HEK293 (cell line): Measurements from ENCODE around the gene ZSWIM6.

Source experiments
- CTCF ChIA-PET: fragments of 350-600 bp; formaldehyde crosslinking; extraction: SDS; loops from one replicate; lab custom pipeline; 2021; ENCODE audit warnings: antibody characterized with exemption; lab: Yijun Ruan, JAX
- POLR2A ChIA-PET: fragments of 300-600 bp; formaldehyde crosslinking; extraction: SDS; loops from one replicate; lab custom pipeline; 2020; ENCODE audit warnings: antibody characterized with exemption, inconsistent platforms; lab: Yijun Ruan, JAX
- H3K27ac ChIP-seq: fragments of 200-500 bp; sonication (Bioruptor generic); 2 replicates; pipeline ENCODE4 v1.5.1; 2014; ENCODE audit warnings: low read depth, low read length, control low read depth, inconsistent platforms; ENCODE audit errors: extremely low read depth
- H3K36me3 ChIP-seq, 2 experiments: fragments of 200-500 bp in 1 of 2; sonication (Bioruptor generic) in 1 of 2; 1 replicate in 1 of 2; 2 replicates in 1 of 2; pipeline ENCODE4 v1.5.1; 2014 to 2017; ENCODE audit warnings: inconsistent platforms in 2 of 2, low read length in 2 of 2; ENCODE audit not compliant: control insufficient read depth in 2 of 2, insufficient read depth in 1 of 2
- H3K4me1 ChIP-seq: fragments of 200-500 bp; sonication (Bioruptor generic); 2 replicates; pipeline ENCODE4 v1.5.1; 2014; ENCODE audit warnings: mild to moderate bottlenecking, low read length, inconsistent platforms; ENCODE audit not compliant: control insufficient read depth, insufficient read depth
- H3K4me3 ChIP-seq: 2 replicates; pipeline ENCODE4 v1.5.1; 2011; ENCODE audit warnings: low read depth, mild to moderate bottlenecking, control low read depth, low read length, moderate library complexity
- H3K9me3 ChIP-seq: fragments of 200-500 bp; sonication (Bioruptor generic); 2 replicates; pipeline ENCODE4 v1.5.1; 2014; ENCODE audit warnings: low read depth, low read length, inconsistent platforms; ENCODE audit not compliant: control insufficient read depth, insufficient read depth
- ATF2 ChIP-seq: fragments of 450-650 bp; formaldehyde crosslinking; IDR thresholded peaks from 2 replicates; pipeline ENCODE4 v1.5.1; 2016; ENCODE audit warnings: missing biosample characterization, missing genetic modification characterization, low read depth
- BCL6B ChIP-seq: fragments of 450-650 bp; formaldehyde crosslinking; IDR thresholded peaks from 2 replicates; pipeline ENCODE4 v1.5.1; 2017; ENCODE audit warnings: missing biosample characterization, missing genetic modification characterization
- CTCF ChIP-seq: fragments of 450-650 bp; formaldehyde crosslinking; IDR thresholded peaks from 2 replicates; pipeline ENCODE4 v1.5.1; 2016; ENCODE audit warnings: missing biosample characterization, missing genetic modification characterization
- FEZF1 ChIP-seq: fragments of 450-650 bp; formaldehyde crosslinking; IDR thresholded peaks from 2 replicates; pipeline ENCODE4 v1.5.1; 2016; ENCODE audit warnings: missing biosample characterization, missing genetic modification characterization
- GLI2 ChIP-seq: fragments of 450-650 bp; formaldehyde crosslinking; IDR thresholded peaks from 2 replicates; pipeline ENCODE4; 2017; ENCODE audit warnings: missing biosample characterization, missing genetic modification characterization, low read depth, borderline replicate concordance
- KLF17 ChIP-seq: fragments of 450-650 bp; formaldehyde crosslinking; IDR thresholded peaks from 2 replicates; pipeline ENCODE4 v1.5.1; 2016; ENCODE audit warnings: missing biosample characterization, missing genetic modification characterization
- PRDM2 ChIP-seq: fragments of 450-650 bp; formaldehyde crosslinking; IDR thresholded peaks from 2 replicates; pipeline ENCODE4 v1.5.1; 2016; ENCODE audit warnings: missing biosample characterization, missing genetic modification characterization, borderline replicate concordance
- REST ChIP-seq: fragments of 450-650 bp; formaldehyde crosslinking; IDR thresholded peaks from 2 replicates; pipeline ENCODE4 v1.5.1; 2016; ENCODE audit warnings: missing biosample characterization, missing genetic modification characterization
- SCRT1 ChIP-seq: fragments of 450-650 bp; formaldehyde crosslinking; IDR thresholded peaks from 2 replicates; pipeline ENCODE4 v1.5.1; 2016; ENCODE audit warnings: missing biosample characterization, missing genetic modification characterization, borderline replicate concordance
- SP7 ChIP-seq: fragments of 450-650 bp; formaldehyde crosslinking; IDR thresholded peaks from 2 replicates; pipeline ENCODE4 v1.5.1; 2016; ENCODE audit warnings: missing biosample characterization, missing genetic modification characterization
- ZBTB21 ChIP-seq: fragments of 450-650 bp; formaldehyde crosslinking; IDR thresholded peaks from 2 replicates; pipeline ENCODE4 v1.5.1; 2017; ENCODE audit warnings: missing biosample characterization, missing genetic modification characterization
- ZFP37 ChIP-seq: fragments of 450-650 bp; formaldehyde crosslinking; IDR thresholded peaks from 2 replicates; pipeline ENCODE4 v1.5.1; 2016; ENCODE audit warnings: missing biosample characterization, missing genetic modification characterization
- ZNF214 ChIP-seq: fragments of 450-650 bp; formaldehyde crosslinking; IDR thresholded peaks from 2 replicates; pipeline ENCODE4 v1.5.1; 2017; ENCODE audit warnings: missing biosample characterization, mild to moderate bottlenecking, missing genetic modification characterization, borderline replicate concordance
- ZNF391 ChIP-seq: fragments of 450-650 bp; formaldehyde crosslinking; IDR thresholded peaks from 2 replicates; pipeline ENCODE4 v1.5.1; 2016; ENCODE audit warnings: low read depth, missing biosample characterization, missing genetic modification characterization, borderline replicate concordance
- ZNF529 ChIP-seq: fragments of 450-650 bp; formaldehyde crosslinking; IDR thresholded peaks from 2 replicates; pipeline ENCODE4 v1.5.1; 2017; ENCODE audit warnings: missing genetic modification characterization, missing biosample characterization; ENCODE audit not compliant: insufficient replicate concordance
- ZNF660 ChIP-seq: fragments of 450-650 bp; IDR thresholded peaks from 2 replicates; pipeline ENCODE4 v1.5.1; 2018; ENCODE audit warnings: missing biosample characterization, mild to moderate bottlenecking, missing genetic modification characterization
- ZNF768 ChIP-seq: fragments of 450-650 bp; formaldehyde crosslinking; IDR thresholded peaks from 2 replicates; pipeline ENCODE4 v1.5.1; 2018; ENCODE audit warnings: missing biosample characterization, mild to moderate bottlenecking, missing genetic modification characterization
- ZNF843 ChIP-seq: fragments of 450-650 bp; formaldehyde crosslinking; IDR thresholded peaks from 2 replicates; pipeline ENCODE4 v1.5.1; 2016; ENCODE audit warnings: missing biosample characterization, missing genetic modification characterization
- ZSCAN4 ChIP-seq: fragments of 450-650 bp; formaldehyde crosslinking; IDR thresholded peaks from 2 replicates; pipeline ENCODE4 v1.5.1; 2017; ENCODE audit warnings: missing biosample characterization, missing genetic modification characterization

The ZSWIM6 gene

GRCh38 chr5:61408476-61409168 is 76.6 kb downstream of the ZSWIM6 start:
- Histone ChIP-seq H3K9me3 (no peaks in the 10 kb centered on the region), H3K36me3 (no peaks in the 10 kb centered on the region), H3K4me3 (no peak overlapping the region; the same call in 1 of the 2 replicates), H3K27ac (no peak overlapping the region), H3K4me1 (peaks cover 15% of the 10 kb centered on the region; the same call in 1 of the 2 replicates)
- POLR2A ChIA-PET = interaction anchor here (0.7 to 2.7 kb wide), 3 partner anchors 75 to 106 kb away, joined by 3 to 29 read pairs (median 4); partner anchors contain the start of gene ZSWIM6
- CTCF ChIA-PET = interaction anchor here (0.6 kb wide), 1 partner anchor 23 kb away, joined by 3 read pairs; no protein-coding TSS in a partner anchor
- TF ChIP-seq ZNF391 (peak; percentile 81; the same call in 1 of the 2 replicates), ZNF529 (tag by site-specific recombination) (peak; percentile 28), REST (tag by site-specific recombination) (peak; percentile 81), ZNF843 (tag by site-specific recombination) (peak; percentile 81), ZSCAN4 (tag by site-specific recombination) (no peak), SCRT1 (tag by site-specific recombination) (peak; percentile 57; the same call in 1 of the 2 replicates), GLI2 (tag by site-specific recombination) (peak; percentile 53; the same call in 1 of the 2 replicates), KLF17 (tag by site-specific recombination) (peak; percentile 92), ATF2 (tag by site-specific recombination) (peak; percentile 96), CTCF (no peak), ZNF660 (tag by site-specific recombination) (peak; percentile 98), ZNF214 (tag by site-specific recombination) (peak; percentile 21; the same call in 1 of the 2 replicates), BCL6B (tag by site-specific recombination) (peak; percentile 99), ZNF768 (tag by site-specific recombination) (no peak), FEZF1 (tag by site-specific recombination) (peak; percentile 67), PRDM2 (no peak), SP7 (peak; percentile 93), ZBTB21 (tag by site-specific recombination) (peak; percentile 95), ZFP37 (tag by site-specific recombination) (0 out of 2 replicates have a peak, but pooled peaks have one; percentile 62)
